ENCODE results near the gene ZBTB18.

The ZBTB18 gene

DNA sequence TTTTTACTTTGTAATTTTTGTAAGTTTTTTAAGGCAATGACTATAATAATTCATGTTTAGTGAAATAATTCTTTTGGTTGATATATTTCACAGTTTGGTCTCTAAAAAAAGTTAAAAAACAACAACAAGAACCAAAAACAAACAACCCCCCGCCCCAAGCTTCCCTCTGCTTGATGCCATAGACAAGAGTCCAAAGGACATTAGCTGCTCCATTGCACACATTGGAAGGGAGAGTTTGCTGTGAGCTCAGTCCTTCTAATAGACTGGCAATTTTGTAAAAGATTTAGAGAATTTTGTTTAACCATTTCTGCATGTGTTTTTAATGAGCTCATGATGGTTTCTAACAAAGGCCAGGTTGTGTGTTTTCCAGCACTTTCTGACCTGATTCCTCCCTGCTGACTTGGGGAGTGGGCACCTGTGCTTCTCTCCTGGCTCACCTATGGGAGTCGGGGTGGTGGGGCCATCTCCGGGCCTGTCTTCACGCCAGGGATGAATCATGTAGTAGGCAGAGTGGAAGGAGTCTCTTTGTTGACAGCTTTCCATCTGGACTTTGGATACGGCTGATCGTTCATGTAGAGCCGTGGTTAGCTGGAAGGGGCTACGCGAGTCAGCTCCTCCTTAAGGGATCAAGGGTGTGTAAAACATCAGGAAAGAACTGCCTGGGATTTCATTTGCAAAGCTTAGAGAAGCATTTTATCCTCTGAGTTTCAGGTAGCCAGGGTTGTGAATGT is 14.1 kb downstream of the ZBTB18 start:
- ChIA-PET CTCF (no interaction called here), POLR2A (no interaction called here)
- no peak for DNase-seq (ENCODE audit: extremely low spot score)
- TF ChIP-seq ARNT (IDR thresholded peaks at IDR 0.05) (no peak), CTBP1 (IDR thresholded peaks at IDR 0.05; ENCODE audit: borderline replicate concordance) (no peak), L3MBTL2 (conservative IDR thresholded peaks at IDR 0.05) (no peak), NFRKB (IDR thresholded peaks at IDR 0.05) (no peak), LEF1 (IDR thresholded peaks at IDR 0.05; ENCODE audit: borderline replicate concordance) (no peak), FOXA1 (IDR thresholded peaks at IDR 0.05) (no peak)
- TF ChIP-seq, protein P1, sequence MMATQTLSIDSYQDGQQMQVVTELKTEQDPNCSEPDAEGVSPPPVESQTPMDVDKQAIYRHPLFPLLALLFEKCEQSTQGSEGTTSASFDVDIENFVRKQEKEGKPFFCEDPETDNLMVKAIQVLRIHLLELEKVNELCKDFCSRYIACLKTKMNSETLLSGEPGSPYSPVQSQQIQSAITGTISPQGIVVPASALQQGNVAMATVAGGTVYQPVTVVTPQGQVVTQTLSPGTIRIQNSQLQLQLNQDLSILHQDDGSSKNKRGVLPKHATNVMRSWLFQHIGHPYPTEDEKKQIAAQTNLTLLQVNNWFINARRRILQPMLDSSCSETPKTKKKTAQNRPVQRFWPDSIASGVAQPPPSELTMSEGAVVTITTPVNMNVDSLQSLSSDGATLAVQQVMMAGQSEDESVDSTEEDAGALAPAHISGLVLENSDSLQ (IDR thresholded peaks at IDR 0.05), result no peak

DNA sequence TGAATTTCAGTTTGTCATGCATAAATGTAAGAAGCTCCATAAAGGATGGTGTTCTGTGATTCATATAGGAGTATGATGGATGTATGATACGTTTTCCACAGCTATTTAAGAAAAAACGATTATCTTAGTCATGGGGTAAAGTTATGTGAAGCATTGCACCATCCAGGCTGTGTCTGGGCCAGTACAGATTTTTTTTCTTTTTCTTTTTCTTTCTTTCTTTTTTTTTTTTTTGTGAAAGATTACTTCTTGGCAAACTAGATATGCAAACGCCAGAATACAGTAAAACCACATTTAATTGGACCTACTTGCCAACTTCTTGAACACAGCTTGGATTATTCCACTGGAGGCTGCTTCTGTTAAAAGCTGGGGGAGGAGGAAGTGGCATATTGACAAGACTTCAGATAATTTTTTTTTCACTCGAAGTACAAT is 14.9 kb downstream of the ZBTB18 start:
- CTCF ChIA-PET, result no interaction called here
- no peak for DNase-seq (ENCODE audit: extremely low spot score)
- TF ChIP-seq, protein P1 (IDR thresholded peaks at IDR 0.05), result no peak
- TF ChIP-seq ARNT (IDR thresholded peaks at IDR 0.05), result no peak
- TF ChIP-seq SP1 (IDR thresholded peaks at IDR 0.05), result no peak
- no peak for TF ChIP-seq FOXM1 (IDR thresholded peaks at IDR 0.05; ENCODE audit: borderline replicate concordance)
- no peak for TF ChIP-seq NFRKB (IDR thresholded peaks at IDR 0.05)
- TF ChIP-seq HDGF (IDR thresholded peaks at IDR 0.05; ENCODE audit: borderline replicate concordance), result no peak
- no peak for TF ChIP-seq SUZ12 (IDR thresholded peaks at IDR 0.05)
- TF ChIP-seq BHLHE40 (IDR thresholded peaks at IDR 0.05; ENCODE audit: borderline replicate concordance), result no peak
- no peak for TF ChIP-seq LEF1 (IDR thresholded peaks at IDR 0.05; ENCODE audit: borderline replicate concordance)
- POLR2A ChIA-PET, result no interaction called here

DNA sequence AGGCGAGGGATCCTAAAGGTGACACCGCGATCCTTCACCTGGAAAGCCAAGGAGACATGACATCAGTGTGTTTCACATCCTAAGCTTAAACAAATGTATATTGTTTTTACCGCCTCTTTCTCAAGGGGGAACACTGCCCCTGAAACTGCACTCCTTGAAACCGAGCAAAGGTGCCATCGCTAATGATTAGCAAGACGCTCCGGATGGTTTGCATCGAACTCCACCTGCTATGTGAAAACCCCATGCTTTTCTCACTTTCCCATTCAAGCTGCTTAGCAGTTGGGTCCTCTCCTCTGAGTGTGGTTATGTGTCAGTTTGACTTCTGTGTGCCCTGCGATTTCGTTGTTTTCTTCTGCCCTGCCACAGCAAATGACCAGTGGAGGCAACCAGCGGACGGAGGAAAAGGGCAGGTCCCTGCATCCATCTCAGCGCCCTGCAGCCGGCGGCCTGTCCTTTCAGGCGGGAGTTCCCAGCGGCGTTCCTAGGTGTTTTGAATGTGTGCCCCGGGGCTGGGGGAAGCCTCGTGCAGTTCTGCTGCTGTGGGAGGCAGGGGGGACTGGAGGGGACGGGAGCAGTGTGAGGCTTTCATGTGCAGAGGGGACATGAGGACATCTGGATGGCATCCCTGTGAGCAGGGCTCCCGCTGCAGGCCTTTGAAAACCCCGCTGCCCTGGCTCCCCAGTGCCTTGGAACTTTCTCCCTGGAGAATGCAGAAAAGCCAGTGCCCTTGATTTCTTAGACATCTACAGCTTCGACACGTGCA is 16.1 kb downstream of the ZBTB18 start:
- DNase-seq (ENCODE audit: extremely low spot score), result no peak
- no peak for TF ChIP-seq HDGF (IDR thresholded peaks at IDR 0.05; ENCODE audit: borderline replicate concordance)
- TF ChIP-seq TARDBP (IDR thresholded peaks at IDR 0.05), result no peak
- no peak for TF ChIP-seq SUZ12 (IDR thresholded peaks at IDR 0.05)
- TF ChIP-seq ELF4 (IDR thresholded peaks at IDR 0.05), result no peak
- no peak for TF ChIP-seq FOXA1 (IDR thresholded peaks at IDR 0.05)
- TF ChIP-seq NFRKB (IDR thresholded peaks at IDR 0.05), result no peak
- ChIA-PET CTCF (no interaction called here), POLR2A (interaction anchor here (2.0 kb wide), 1 partner anchor 19 kb away, joined by 5 read pairs; no protein-coding TSS in a partner anchor)

DNA sequence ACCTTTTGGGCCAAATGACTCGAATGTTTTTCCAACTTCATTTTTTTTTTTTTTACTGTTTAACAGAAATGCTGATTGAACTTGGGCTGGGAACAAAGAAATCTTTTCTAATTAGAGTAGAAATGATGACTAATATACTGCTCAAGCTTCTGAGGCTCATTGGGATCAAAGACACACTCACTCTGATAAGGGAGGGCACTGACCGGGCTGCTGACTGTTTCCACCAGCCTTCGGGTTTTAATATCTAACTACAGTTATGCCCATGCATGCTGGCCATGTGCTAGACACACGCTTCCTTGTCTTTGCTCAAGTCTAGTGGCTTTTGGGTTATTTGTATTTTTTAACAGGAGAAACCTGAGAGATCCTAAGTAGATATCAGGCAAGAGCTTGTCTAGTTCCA is 16.8 kb downstream of the ZBTB18 start:
- ChIA-PET CTCF (no interaction called here), POLR2A (interaction anchor here (2.0 kb wide), 1 partner anchor 20 kb away, joined by 5 read pairs; no protein-coding TSS in a partner anchor)
- no peak for DNase-seq (ENCODE audit: extremely low spot score)
- TF ChIP-seq HDGF (IDR thresholded peaks at IDR 0.05; ENCODE audit: borderline replicate concordance) (no peak), ARNT (IDR thresholded peaks at IDR 0.05) (no peak), SUZ12 (IDR thresholded peaks at IDR 0.05) (no peak), SP1 (IDR thresholded peaks at IDR 0.05) (no peak), BHLHE40 (IDR thresholded peaks at IDR 0.05; ENCODE audit: borderline replicate concordance) (no peak)

DNA sequence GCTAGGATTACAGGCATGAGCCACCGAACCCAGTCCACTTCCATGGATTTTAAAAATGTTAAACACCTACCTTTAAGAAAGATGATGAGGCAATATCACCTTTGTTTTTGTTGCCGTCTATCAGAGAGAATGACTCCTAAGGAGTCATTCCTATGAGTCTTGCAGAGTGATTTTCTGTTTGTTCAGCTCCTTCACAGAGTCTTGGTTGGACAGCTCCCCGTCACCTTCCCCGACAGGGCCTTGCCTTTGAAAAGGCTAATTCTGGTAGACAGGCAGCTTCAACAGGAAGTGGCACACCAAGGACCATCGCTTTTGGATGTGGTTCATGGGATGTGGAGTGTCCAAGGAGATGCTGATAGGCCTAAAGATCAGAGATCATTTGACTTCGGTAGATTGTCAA is 17.5 kb downstream of the ZBTB18 start:
- TF ChIP-seq ZNF384 (IDR thresholded peaks at IDR 0.05) (no peak), FOXK2 (IDR thresholded peaks at IDR 0.05) (no peak), FOXM1 (IDR thresholded peaks at IDR 0.05; ENCODE audit: borderline replicate concordance) (no peak), CTBP1 (IDR thresholded peaks at IDR 0.05; ENCODE audit: borderline replicate concordance) (no peak), L3MBTL2 (conservative IDR thresholded peaks at IDR 0.05) (no peak), NFRKB (IDR thresholded peaks at IDR 0.05) (no peak), LEF1 (IDR thresholded peaks at IDR 0.05; ENCODE audit: borderline replicate concordance) (no peak), TARDBP (IDR thresholded peaks at IDR 0.05) (no peak), ELF4 (IDR thresholded peaks at IDR 0.05) (no peak), HDGF (IDR thresholded peaks at IDR 0.05; ENCODE audit: borderline replicate concordance) (no peak), ARNT (IDR thresholded peaks at IDR 0.05) (no peak), SUZ12 (IDR thresholded peaks at IDR 0.05) (no peak), FOXA1 (IDR thresholded peaks at IDR 0.05) (no peak), SP1 (IDR thresholded peaks at IDR 0.05) (no peak), BHLHE40 (IDR thresholded peaks at IDR 0.05; ENCODE audit: borderline replicate concordance) (no peak)
- TF ChIP-seq, protein P1 (IDR thresholded peaks at IDR 0.05), result no peak
- CTCF ChIA-PET, result no interaction called here
- POLR2A ChIA-PET, result interaction anchor here (2.0 kb wide), 1 partner anchor 21 kb away, joined by 5 read pairs; no protein-coding TSS in a partner anchor
- DNase-seq (ENCODE audit: extremely low spot score), result no peak

DNA sequence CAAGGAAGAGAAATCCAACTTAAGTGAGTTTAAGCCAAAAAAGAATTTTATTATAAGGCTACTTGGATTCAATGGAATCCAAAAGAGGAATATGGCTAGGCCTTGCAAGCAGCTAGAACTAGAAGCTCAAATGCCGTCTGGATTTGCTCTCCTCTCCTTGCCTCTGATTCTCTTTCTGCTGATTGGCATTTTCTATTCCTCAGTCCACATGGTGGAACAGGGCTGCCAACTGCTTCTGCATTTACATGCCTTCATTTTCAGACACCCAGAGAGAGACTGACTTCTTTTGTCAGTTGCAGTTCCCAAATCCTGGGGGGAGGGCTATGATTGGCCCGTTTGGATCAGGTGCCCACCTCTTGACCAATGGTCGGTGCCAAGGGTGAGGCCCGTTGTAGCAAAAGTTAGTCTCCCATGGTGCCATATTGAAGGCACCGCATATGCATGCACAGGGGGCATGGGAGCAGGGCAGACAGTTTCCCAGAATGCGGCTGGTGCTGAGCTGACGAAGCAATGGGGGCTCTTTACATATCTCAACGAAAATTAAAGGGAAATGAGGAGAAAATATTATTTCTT is 18.3 kb downstream of the ZBTB18 start:
- no peak for DNase-seq (ENCODE audit: extremely low spot score)
- TF ChIP-seq ZNF384 (IDR thresholded peaks at IDR 0.05) (no peak), FOXK2 (IDR thresholded peaks at IDR 0.05) (no peak), FOXM1 (IDR thresholded peaks at IDR 0.05; ENCODE audit: borderline replicate concordance) (no peak), L3MBTL2 (conservative IDR thresholded peaks at IDR 0.05) (no peak), LEF1 (IDR thresholded peaks at IDR 0.05; ENCODE audit: borderline replicate concordance) (no peak), TARDBP (IDR thresholded peaks at IDR 0.05) (no peak), ARNT (IDR thresholded peaks at IDR 0.05) (no peak), HDGF (IDR thresholded peaks at IDR 0.05; ENCODE audit: borderline replicate concordance) (no peak), FOXA1 (IDR thresholded peaks at IDR 0.05) (no peak), NFRKB (IDR thresholded peaks at IDR 0.05) (no peak), SUZ12 (IDR thresholded peaks at IDR 0.05) (no peak), CTBP1 (IDR thresholded peaks at IDR 0.05; ENCODE audit: borderline replicate concordance) (no peak), ELF4 (IDR thresholded peaks at IDR 0.05) (no peak), BHLHE40 (IDR thresholded peaks at IDR 0.05; ENCODE audit: borderline replicate concordance) (no peak), SP1 (IDR thresholded peaks at IDR 0.05) (no peak)
- TF ChIP-seq, protein P1 (IDR thresholded peaks at IDR 0.05), result no peak
- POLR2A ChIA-PET, result no interaction called here
- CTCF ChIA-PET, result no interaction called here
